ENCODE data around the gene ADRB1.

ADRB1 gene

GRCh38 chr10:114025611-114026130, 18.0 kb upstream of the ADRB1 start:
- no peak overlapping the region for H3K4me3 ChIP-seq (ENCODE audit: low read depth in 1 of 2, low read length in 2 of 2)
- no peak overlapping the region for H3K9ac ChIP-seq (ENCODE audit: low read depth in 1 of 2, low read length in 2 of 2)
- H3K27me3 ChIP-seq (ENCODE audit: control insufficient read depth in 1 of 2, insufficient read depth in 2 of 2, low read length in 2 of 2) = no peaks in the 10 kb centered on the region
- H3K9me3 ChIP-seq (ENCODE audit: control insufficient read depth in 1 of 2, low read length in 2 of 2) = no peaks in the 10 kb centered on the region
- H3K36me3 ChIP-seq (ENCODE audit: control insufficient read depth in 1 of 2, insufficient read depth in 2 of 2, low read length in 2 of 2) = no peaks in the 10 kb centered on the region
- H3K4me1 ChIP-seq (ENCODE audit: control insufficient read depth in 1 of 2, insufficient read depth in 2 of 2, low read length in 2 of 2) = peaks cover 5 to 8% of the 10 kb centered on the region in 2 donors
- H3K27ac ChIP-seq (ENCODE audit: low read depth, low read length) = no peak overlapping the region

DNA sequence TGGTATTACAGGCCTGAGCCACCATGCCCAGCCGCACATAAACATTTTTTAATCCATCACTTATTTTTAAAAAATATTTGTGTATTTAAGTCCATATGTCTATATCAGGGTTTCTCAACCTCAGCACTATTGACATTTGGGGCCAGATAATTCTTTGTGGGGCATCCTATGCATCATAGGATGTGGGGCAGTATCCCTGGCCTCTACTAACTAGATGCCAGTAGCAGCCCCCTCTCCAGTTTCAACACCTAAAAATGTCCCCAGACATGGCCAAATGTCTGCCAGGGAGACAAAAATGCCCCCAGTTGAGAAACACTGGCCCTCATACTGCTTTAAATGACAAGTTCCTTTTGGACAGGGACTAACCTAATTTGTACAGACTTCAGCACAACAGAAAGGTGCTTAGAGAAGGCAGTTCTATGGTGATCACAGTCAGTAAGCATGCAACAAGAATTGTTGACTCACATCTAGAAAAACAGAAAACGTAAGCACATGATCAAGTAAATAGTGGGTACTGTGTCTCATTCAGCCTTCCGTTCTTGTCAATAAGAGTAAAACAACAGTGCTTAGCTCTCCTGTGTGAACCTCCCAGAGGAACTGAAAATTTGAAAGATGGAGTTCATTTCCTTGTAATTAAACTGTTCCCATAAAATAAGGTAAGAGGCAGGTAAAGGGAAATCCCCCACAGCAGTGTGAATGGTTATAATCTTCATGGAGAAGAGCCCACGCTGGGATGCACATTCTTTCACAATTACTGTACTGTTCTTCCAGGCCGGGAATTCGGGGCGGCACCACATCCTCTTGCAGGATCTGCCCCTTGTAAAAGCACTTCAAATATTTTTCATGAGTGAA, 17.3 kb upstream of the ADRB1 start:
- Histone ChIP-seq H3K27ac (ENCODE audit: low read depth, low read length) (no peak overlapping the region), H3K9me3 (ENCODE audit: control insufficient read depth in 1 of 2, low read length in 2 of 2) (no peaks in the 10 kb centered on the region), H3K27me3 (ENCODE audit: control insufficient read depth in 1 of 2, insufficient read depth in 2 of 2, low read length in 2 of 2) (no peaks in the 10 kb centered on the region), H3K9ac (ENCODE audit: low read depth in 1 of 2, low read length in 2 of 2) (no peak overlapping the region), H3K36me3 (ENCODE audit: control insufficient read depth in 1 of 2, insufficient read depth in 2 of 2, low read length in 2 of 2) (no peaks in the 10 kb centered on the region), H3K4me3 (ENCODE audit: low read depth in 1 of 2, low read length in 2 of 2) (no peak overlapping the region), H3K4me1 (ENCODE audit: control insufficient read depth in 1 of 2, insufficient read depth in 2 of 2, low read length in 2 of 2) (peaks cover 5 to 8% of the 10 kb centered on the region in 2 donors)

DNA sequence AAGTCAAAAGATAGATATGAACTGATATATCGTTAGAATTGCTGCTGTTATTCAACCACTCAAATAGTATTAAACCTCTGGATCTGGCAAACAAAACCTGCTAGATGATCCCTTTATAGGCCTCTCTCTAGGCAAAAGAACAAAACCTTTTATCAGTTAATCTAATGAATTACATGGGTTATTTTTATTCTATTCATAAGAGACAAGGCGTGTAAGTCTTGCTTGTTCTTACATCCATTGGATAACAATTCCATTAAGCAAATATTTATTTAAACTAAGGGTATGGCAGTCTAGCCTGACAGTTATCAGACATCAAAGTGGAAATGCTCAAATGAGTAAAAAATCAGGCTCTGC, 16.6 kb upstream of the ADRB1 start:
- Histone ChIP-seq H3K27ac (ENCODE audit: low read depth, low read length) (no peak overlapping the region), H3K9me3 (ENCODE audit: control insufficient read depth in 1 of 2, low read length in 2 of 2) (no peaks in the 10 kb centered on the region), H3K9ac (ENCODE audit: low read depth in 1 of 2, low read length in 2 of 2) (no peak overlapping the region), H3K4me3 (ENCODE audit: low read depth in 1 of 2, low read length in 2 of 2) (no peak overlapping the region), H3K36me3 (ENCODE audit: control insufficient read depth in 1 of 2, insufficient read depth in 2 of 2, low read length in 2 of 2) (no peaks in the 10 kb centered on the region), H3K27me3 (ENCODE audit: control insufficient read depth in 1 of 2, insufficient read depth in 2 of 2, low read length in 2 of 2) (no peaks in the 10 kb centered on the region), H3K4me1 (ENCODE audit: control insufficient read depth in 1 of 2, insufficient read depth in 2 of 2, low read length in 2 of 2) (peaks cover 5 to 8% of the 10 kb centered on the region in 2 donors)

GRCh38 chr10:114027951-114028350, 15.7 kb upstream of the ADRB1 start:
- H3K36me3 ChIP-seq (ENCODE audit: control insufficient read depth in 1 of 2, insufficient read depth in 2 of 2, low read length in 2 of 2) = no peaks in the 10 kb centered on the region
- no peak overlapping the region for H3K9ac ChIP-seq (ENCODE audit: low read depth in 1 of 2, low read length in 2 of 2)
- H3K27ac ChIP-seq (ENCODE audit: low read depth, low read length) = no peak overlapping the region
- no peaks in the 10 kb centered on the region for H3K9me3 ChIP-seq (ENCODE audit: control insufficient read depth in 1 of 2, low read length in 2 of 2)
- H3K27me3 ChIP-seq (ENCODE audit: control insufficient read depth in 1 of 2, insufficient read depth in 2 of 2, low read length in 2 of 2) = no peaks in the 10 kb centered on the region
- peaks cover 5 to 8% of the 10 kb centered on the region in 2 donors for H3K4me1 ChIP-seq (ENCODE audit: control insufficient read depth in 1 of 2, insufficient read depth in 2 of 2, low read length in 2 of 2)
- no peak overlapping the region for H3K4me3 ChIP-seq (ENCODE audit: low read depth in 1 of 2, low read length in 2 of 2)

DNA sequence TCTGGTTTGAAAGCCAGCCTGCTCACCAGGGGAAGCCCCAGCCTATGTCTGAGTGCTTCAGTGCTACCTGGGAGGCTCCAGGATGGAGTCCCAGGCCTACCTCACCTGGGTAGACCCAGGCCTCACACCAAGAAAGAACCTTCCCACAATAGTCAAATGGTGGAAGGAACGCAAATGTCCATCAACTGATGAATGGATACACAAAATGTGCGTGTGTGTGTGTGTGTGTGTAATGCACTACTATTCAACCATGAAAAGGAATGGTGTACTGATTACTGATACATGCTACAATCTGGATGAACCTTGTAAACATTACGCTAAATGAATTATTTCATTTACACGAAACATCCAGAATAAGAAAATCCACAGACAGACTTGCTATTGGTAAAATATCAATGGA, 15.2 kb upstream of the ADRB1 start:
- H3K9me3 ChIP-seq (ENCODE audit: control insufficient read depth in 1 of 2, low read length in 2 of 2) = no peaks in the 10 kb centered on the region
- H3K36me3 ChIP-seq (ENCODE audit: control insufficient read depth in 1 of 2, insufficient read depth in 2 of 2, low read length in 2 of 2) = no peaks in the 10 kb centered on the region
- no peak overlapping the region for H3K4me3 ChIP-seq (ENCODE audit: low read depth in 1 of 2, low read length in 2 of 2)
- H3K27ac ChIP-seq (ENCODE audit: low read depth, low read length) = no peak overlapping the region
- peaks cover 5 to 8% of the 10 kb centered on the region in 2 donors for H3K4me1 ChIP-seq (ENCODE audit: control insufficient read depth in 1 of 2, insufficient read depth in 2 of 2, low read length in 2 of 2)
- H3K9ac ChIP-seq (ENCODE audit: low read depth in 1 of 2, low read length in 2 of 2) = no peak overlapping the region
- H3K27me3 ChIP-seq (ENCODE audit: control insufficient read depth in 1 of 2, insufficient read depth in 2 of 2, low read length in 2 of 2) = no peaks in the 10 kb centered on the region

DNA sequence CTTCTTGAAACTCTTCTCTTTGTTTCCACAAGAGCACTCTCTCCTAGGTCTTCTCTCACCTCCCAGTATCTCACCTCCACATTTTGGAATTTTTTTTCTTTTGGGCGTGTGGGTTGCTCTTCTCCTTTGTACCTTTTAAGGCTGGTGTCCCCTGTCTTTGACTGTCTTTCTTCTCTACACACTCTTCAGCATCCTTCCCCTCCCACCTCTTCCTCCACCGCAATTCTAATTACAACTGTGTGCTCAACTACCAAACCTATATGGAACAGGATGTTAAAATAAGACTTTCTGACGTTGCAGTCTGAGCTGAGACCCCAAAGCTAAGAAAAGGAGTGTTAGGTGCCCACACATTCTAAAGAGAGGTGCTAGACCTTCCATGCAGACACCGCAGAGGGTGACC, 14.0 kb upstream of the ADRB1 start:
- Histone ChIP-seq H3K27ac (ENCODE audit: low read depth, low read length) (no peak overlapping the region), H3K4me3 (ENCODE audit: low read depth in 1 of 2, low read length in 2 of 2) (no peak overlapping the region), H3K4me1 (ENCODE audit: control insufficient read depth in 1 of 2, insufficient read depth in 2 of 2, low read length in 2 of 2) (peaks cover 5% of the 10 kb centered on the region in 2 donors), H3K36me3 (ENCODE audit: control insufficient read depth in 1 of 2, insufficient read depth in 2 of 2, low read length in 2 of 2) (no peaks in the 10 kb centered on the region), H3K9me3 (ENCODE audit: control insufficient read depth in 1 of 2, low read length in 2 of 2) (no peaks in the 10 kb centered on the region), H3K9ac (ENCODE audit: low read depth in 1 of 2, low read length in 2 of 2) (no peak overlapping the region), H3K27me3 (ENCODE audit: control insufficient read depth in 1 of 2, insufficient read depth in 2 of 2, low read length in 2 of 2) (no peaks in the 10 kb centered on the region)

DNA sequence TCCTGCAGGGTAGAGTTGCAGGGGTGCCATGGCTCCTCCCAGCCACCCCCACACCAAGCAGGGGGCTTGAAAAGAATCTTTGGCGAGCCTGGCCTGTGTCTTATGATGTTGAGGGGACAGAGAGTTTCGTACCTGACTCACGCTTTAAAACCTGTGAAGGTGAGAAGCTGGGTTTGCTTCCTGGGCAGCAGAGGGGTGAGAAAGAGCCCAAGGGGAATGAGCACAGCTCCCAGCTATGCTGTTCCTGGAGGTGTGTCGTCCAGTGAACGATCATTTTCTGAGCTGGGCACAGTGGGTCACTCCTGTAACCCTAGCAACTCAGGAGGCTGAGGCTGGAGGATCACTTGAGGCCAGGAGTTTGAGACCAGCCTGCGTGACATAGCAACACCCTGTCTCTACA, 13.5 kb upstream of the ADRB1 start:
- H3K36me3 ChIP-seq (ENCODE audit: control insufficient read depth in 1 of 2, insufficient read depth in 2 of 2, low read length in 2 of 2) = no peaks in the 10 kb centered on the region
- H3K27ac ChIP-seq (ENCODE audit: low read depth, low read length) = no peak overlapping the region
- H3K9ac ChIP-seq (ENCODE audit: low read depth in 1 of 2, low read length in 2 of 2) = no peak overlapping the region
- peaks cover 0 to under 1% of the 10 kb centered on the region in 2 donors for H3K4me1 ChIP-seq (ENCODE audit: control insufficient read depth in 1 of 2, insufficient read depth in 2 of 2, low read length in 2 of 2)
- H3K9me3 ChIP-seq (ENCODE audit: control insufficient read depth in 1 of 2, low read length in 2 of 2) = no peaks in the 10 kb centered on the region
- no peak overlapping the region for H3K4me3 ChIP-seq (ENCODE audit: low read depth in 1 of 2, low read length in 2 of 2)
- no peaks in the 10 kb centered on the region for H3K27me3 ChIP-seq (ENCODE audit: control insufficient read depth in 1 of 2, insufficient read depth in 2 of 2, low read length in 2 of 2)

GRCh38 chr10:114031073-114031972, 12.3 kb upstream of the ADRB1 start:
- no peaks in the 10 kb centered on the region for H3K27me3 ChIP-seq (ENCODE audit: control insufficient read depth in 1 of 2, insufficient read depth in 2 of 2, low read length in 2 of 2)
- H3K4me1 ChIP-seq (ENCODE audit: control insufficient read depth in 1 of 2, insufficient read depth in 2 of 2, low read length in 2 of 2) = no peaks in the 10 kb centered on the region
- no peak overlapping the region for H3K27ac ChIP-seq (ENCODE audit: low read depth, low read length)
- no peak overlapping the region for H3K9ac ChIP-seq (ENCODE audit: low read depth in 1 of 2, low read length in 2 of 2)
- H3K4me3 ChIP-seq (ENCODE audit: low read depth in 1 of 2, low read length in 2 of 2) = no peak overlapping the region
- H3K9me3 ChIP-seq (ENCODE audit: control insufficient read depth in 1 of 2, low read length in 2 of 2) = no peaks in the 10 kb centered on the region
- no peaks in the 10 kb centered on the region for H3K36me3 ChIP-seq (ENCODE audit: control insufficient read depth in 1 of 2, insufficient read depth in 2 of 2, low read length in 2 of 2)

- no peak overlapping the region for H3K4me3 ChIP-seq (ENCODE audit: low read depth in 1 of 2, low read length in 2 of 2)
- no peak overlapping the region for H3K27ac ChIP-seq (ENCODE audit: low read depth, low read length)
- H3K36me3 ChIP-seq (ENCODE audit: control insufficient read depth in 1 of 2, insufficient read depth in 2 of 2, low read length in 2 of 2) = no peaks in the 10 kb centered on the region
- H3K27me3 ChIP-seq (ENCODE audit: control insufficient read depth in 1 of 2, insufficient read depth in 2 of 2, low read length in 2 of 2) = no peaks in the 10 kb centered on the region
- no peak overlapping the region for H3K9ac ChIP-seq (ENCODE audit: low read depth in 1 of 2, low read length in 2 of 2)
- H3K4me1 ChIP-seq (ENCODE audit: control insufficient read depth in 1 of 2, insufficient read depth in 2 of 2, low read length in 2 of 2) = no peaks in the 10 kb centered on the region
- H3K9me3 ChIP-seq (ENCODE audit: control insufficient read depth in 1 of 2, low read length in 2 of 2) = no peaks in the 10 kb centered on the region
Observed at GRCh38 chr10:114033566-114033965, 10.1 kb upstream of the ADRB1 start.

Data from duodenal mucosa (tissue), 2 donors.